K562 (cell line): Measurements from ENCODE around the gene LMBR1L. TPM values are rescaled to one million over a fixed set of nuclear protein-coding genes. Genes with fewer than 3 reads are reported as not detected.

Experiments
- CHD7 ChIP-seq: fragments of 200-600 bp; sonication (generic); IDR thresholded peaks from one replicate; pipeline ENCODE4 v1.6.1; 2012; ENCODE audit warnings: mild to moderate bottlenecking, low read depth, low read length, inconsistent platforms
- polyA plus RNA-seq, 8 experiments: library from polyadenylated mRNA; depleted of rRNA in 4 of 8; stranded (reverse) in 5 of 8; unstranded in 3 of 8; fragments of >200 nt; fragmentation: Nextera tagmentation in 2 of 8; fragmentation: Illumina TruSeq in 1 of 8; extraction: Ambion mirVana in 2 of 8; extraction: Trizol in 1 of 8; gene quantifications; 2 replicates each; pipeline versions ENCODE4 v1.2.1 to v1.2.3, GENCODE V29; 2011 to 2014; ENCODE audit warnings: inconsistent platforms in 1 of 8, missing spikeins in 1 of 8
- total RNA-seq, 7 experiments: library from RNA; depleted of rRNA in 6 of 7; stranded (reverse); fragments of >200 nt in 6 of 7; fragmentation: Illumina TruSeq in 2 of 7; extraction: Trizol in 2 of 7; gene quantifications; 2 replicates each; pipeline versions ENCODE4 v1.2.1 to v1.2.3, GENCODE V29; 2011 to 2021; ENCODE audit warnings: low replicate concordance in 1 of 7

Gene LMBR1L
- total and polyA plus RNA-seq, 9 of the 15 experiments (the other 6 are each of a cell fraction or from before 2014, with no cell fraction given) = 2.5 to 57.0 (median 31.1) TPM

- TF ChIP-seq CHD7 = no peak
- TF ChIP-seq, all 486 proteins: peak for 3
These were observed 52.8 kb downstream of the LMBR1L start (continued) for GRCh38 chr12:49057888-49058287.
